Medulla oblongata (tissue), 1 donor: ENCODE data around the gene SCP2.
A peak's percentile ranks its signal among the peaks of the same experiment; 100 is the strongest.
"Not testable (repeated sequence)": the region's sequence is repeated elsewhere in the genome, so short reads cannot be mapped to it uniquely, and the experiment has no call there.

Source experiments
- DNase-seq: peaks from one replicate; pipeline ENCODE4 v3.0.0-alpha.2; 2015; ENCODE audit errors: extremely low spot score

SCP2 gene

DNA sequence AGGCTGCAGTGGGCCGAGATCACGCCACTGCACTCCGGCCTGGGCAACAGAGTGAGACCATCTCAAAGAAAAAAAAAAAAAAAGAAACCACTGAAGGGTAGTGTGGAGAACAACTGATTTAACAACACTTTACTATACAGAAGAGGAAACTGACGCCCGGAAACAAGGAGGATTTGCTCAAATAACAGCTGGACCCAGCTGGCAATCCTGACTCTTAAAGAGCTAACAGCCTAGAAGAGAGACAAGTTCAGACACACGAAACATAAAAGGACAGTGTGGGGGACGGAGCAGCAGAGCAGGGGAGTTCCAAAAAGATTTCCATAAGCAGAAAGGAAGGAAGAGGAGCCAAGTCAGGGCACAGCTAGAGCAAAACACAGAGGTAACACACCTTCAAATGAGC lies 9.9 kb upstream of the SCP2 start:
- DNase-seq = no peak

DNA sequence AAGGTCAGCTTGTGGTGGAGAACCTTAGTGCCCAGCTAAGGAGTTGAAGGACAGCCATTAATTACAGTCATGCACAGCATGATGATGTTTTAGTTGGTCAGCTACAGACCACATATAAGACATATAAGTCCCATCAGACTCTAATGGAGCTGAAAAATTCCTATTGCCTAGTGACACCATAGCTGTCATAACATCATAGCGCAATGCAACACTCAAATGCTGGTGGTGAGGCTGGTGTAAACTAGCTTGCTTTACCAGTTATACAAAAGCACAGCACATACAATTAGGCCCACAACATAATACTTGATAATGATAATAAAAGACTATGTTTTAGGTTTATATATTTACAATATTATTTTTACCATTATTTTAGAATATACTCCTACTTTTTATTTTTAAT lies 9.5 kb upstream of the SCP2 start:
- no peak for DNase-seq

DNA sequence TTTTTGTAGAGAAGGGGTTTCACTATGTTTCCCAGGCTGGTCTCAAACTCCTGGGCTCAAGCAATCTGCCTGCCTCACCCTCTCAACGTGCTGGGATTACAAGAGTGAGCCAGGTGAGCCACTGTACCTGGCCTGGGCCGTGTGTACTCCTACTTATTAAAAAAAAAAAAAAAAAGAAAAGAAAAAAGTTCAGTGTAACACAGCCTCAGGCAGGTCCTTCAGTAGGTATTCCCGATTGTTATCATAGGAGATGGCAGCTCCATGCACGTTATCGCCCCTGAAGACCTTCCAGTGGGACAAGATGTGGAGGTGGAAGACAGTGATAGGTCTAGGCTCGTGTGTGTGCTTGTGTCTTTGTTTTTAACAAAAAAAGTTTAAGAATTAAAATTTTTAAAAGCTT lies 8.9 kb upstream of the SCP2 start:
- no peak for DNase-seq

DNA sequence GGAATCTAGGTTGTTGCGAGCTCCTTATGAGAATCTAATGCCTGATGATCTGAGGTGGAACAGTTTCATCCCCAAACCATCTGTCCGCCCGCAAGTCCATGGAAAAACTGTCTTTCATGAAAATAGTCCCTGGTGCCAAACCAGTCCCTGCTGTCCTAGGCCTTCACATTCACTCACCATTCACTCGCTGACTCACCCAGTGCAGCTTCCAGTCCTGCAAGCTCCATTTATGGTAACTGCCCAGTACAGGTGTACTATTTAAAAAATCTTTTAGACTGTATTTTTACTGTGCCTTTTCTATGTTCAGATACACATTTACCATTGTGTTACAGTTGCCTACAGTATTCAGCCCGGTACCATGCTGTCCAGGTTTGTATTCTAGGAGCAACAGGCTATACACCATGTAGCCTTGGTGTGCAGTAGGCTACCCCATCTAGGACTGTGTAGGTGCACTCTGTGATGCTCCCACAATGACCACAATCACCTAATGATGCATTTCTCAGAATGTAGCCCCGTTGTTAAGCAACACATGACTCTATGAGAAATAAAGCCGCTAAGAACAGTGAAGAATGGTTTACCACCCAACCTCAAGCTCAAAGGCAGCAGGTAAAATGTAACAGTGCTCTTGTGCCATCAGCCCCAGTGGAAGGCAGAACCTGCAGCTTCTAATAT lies 7.9 kb upstream of the SCP2 start:
- no peak for DNase-seq

DNA sequence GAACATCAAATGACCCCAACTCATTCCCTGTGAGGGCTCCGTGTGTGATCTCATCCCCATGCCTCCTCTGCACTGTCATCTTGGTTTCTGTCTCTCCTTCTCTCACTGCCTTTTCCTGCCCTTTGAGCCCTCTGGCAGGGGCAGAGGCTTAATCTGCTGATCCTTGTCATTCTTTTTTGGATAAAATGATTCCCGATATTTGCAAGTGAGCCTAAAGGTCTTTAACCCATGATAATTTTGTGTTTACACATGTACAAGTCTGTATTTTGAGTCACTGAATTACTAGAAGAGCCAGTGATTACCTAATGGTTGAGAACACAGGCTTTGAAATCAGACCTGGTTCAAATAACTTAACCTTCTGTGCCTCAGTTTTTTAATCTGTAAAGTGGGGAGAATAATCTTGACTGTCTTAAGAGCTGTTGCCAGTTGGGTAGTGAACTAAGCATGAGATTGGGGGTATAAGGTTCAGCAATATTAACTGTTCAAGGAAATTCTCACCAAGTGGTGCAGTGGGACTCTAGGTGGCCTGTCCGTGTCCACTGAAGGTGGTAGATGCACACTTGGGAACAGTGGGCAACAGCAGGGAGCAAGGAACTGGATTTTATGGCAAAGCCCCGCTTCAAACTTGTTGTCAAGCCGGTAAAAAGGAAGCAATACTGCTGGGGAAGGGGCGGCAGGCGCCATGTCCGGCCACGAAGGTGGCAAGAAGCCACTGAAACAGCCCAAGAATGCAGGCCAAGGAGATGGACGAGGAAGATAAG lies 7.2 kb upstream of the SCP2 start:
- no peak for DNase-seq

DNA sequence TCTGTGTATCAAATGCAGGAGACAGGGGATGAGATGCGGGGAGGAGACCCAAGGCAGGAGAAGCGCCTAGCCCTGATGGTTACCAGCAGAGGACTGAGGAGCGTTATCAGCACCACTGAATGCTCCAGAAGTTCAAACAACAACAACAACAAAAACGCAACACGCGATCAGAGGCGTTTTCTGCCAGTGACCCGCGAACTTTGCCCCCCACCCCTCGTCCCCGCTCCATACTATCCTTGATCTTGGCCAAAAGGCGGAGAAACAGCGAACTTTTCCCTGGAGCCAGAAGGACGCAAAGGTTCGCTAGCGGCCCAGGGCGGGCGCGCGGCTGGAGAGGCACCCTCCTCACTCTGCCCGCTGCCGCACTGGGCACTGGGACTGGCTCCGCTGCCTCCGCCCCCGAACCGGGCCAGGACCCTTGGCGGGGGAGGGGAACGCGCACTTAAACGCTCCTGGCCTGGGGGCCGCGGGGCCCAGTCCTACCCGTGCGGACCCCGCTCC lies 6.2 kb upstream of the SCP2 start:
- peak; percentile 20 for DNase-seq

DNA sequence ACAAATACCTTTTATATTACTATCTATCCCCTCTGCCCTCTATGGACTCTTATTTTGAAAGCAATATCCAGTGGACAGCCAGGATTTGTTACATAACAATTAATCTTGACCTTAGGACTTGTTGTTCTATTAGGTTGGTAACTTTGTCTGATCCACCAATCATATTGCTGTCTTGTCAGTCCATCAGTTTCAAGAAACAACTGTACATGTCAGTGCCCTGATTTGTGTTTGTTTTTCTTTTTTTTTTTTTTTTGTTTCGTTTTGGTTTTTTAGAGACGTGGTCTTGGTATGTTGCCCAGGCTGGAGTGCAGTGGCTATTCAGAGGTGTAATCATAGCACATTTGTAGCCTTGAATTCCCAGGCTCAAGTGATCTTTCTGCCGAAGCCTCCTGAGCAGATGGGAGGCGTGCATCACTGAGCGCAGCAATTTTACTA lies 1.5 kb upstream of the SCP2 start:
- DNase-seq = peak; percentile 35

DNA sequence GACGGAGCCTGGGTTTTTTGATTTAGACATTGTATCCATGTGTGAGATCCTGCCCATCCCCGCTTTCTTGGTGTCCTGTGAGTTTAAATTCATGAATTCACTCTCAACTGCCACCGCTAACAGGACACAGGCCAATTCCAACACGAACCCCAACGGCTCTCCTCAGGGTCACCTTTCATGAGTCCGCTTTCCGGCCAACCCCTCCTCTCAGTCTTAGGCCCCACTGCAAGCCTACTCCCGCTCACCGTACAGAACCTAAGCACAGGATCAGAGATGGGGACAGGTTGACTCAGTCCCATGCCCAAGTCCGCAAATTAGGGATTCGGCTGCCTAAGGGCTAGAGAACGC lies 238 bp upstream of the SCP2 start:
- no peak for DNase-seq

DNA sequence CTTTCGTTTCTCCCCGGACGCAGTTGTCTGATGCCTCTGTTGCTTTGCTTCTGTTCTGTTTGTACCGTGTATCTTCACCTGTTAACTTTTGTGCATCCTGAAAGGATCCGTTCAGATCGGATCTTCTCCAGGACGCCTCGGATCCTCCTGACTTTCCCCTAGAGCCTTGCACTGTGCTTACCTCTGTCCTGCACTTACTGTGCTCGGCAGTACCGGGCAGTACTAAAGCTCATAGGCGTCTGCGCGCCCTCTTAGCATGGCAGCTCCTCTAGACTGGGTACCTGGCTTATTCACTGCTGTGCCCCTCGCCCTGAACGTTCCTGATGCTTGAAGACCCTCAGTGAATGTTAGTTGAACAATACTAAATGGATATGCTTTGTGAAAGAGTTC lies 934 bp downstream of the SCP2 start:
- peak; percentile 35 for DNase-seq

DNA sequence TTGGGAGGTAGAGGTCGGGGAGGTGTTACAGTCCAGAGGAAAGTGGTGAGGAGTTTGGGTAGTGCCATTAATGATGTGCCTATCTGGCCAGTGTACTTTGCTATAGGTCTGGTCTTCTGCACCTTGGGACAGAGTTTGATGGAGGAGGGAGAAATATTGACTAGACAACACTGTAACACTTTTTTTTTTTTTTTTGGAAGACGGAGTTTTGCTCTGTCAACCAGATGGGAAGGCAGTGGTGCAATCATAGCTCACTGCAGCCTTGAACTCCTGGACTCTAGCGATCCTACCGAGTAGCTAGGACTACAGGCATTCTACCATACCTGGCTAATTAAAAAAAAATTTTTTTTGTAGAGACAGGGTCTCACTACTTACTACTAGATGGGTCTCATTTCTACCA lies 1.9 kb downstream of the SCP2 start:
- no peak for DNase-seq

DNA sequence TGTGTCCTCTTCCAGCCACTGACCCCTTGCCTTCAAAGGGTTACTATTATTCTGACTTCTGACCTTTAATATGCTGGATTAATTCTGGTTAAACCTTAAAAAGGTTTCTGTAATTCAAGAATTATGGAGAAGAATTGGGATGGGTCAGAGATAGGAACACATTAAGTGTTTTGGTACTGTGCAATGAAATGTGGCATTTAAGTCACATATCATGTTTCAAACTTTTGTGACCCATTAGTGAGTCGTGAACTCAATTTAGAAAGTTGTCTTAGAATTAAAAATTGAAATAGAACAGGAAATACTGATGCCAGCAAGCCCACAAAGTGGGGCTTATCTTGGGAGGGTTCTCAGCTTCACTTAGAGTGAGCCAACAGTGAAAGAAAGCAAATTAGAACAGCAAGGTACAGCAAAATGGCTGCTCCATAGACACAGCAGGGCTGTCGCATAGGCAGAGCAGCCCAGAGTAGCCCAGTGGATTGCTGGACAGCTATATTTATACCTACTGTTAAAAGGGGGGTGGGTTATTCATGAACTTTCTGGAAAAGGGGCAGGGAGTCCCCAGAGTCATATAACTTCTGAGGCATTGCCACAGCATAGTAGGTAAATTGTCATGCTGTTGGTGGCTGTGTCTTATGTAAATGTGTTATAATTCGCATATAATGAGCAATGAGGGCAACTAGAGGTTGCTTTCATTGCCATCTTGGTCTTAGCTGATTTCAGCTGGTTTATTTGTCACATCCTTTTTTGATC lies 10.5 kb downstream of the SCP2 start:
- DNase-seq = no peak

DNA sequence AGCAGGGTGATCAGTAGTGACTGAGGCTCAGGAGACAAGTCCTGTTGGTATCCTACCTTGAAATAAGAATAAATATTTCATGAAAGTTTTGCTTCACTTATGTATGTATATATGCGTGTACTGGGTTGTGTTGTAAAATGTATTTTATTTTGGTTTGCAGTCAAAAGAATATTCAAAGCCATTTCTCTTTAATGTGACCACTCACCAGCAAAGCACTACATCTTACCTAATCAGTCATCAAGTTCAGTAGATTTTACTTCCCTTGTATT lies 11.0 kb downstream of the SCP2 start:
- DNase-seq = no peak

DNA sequence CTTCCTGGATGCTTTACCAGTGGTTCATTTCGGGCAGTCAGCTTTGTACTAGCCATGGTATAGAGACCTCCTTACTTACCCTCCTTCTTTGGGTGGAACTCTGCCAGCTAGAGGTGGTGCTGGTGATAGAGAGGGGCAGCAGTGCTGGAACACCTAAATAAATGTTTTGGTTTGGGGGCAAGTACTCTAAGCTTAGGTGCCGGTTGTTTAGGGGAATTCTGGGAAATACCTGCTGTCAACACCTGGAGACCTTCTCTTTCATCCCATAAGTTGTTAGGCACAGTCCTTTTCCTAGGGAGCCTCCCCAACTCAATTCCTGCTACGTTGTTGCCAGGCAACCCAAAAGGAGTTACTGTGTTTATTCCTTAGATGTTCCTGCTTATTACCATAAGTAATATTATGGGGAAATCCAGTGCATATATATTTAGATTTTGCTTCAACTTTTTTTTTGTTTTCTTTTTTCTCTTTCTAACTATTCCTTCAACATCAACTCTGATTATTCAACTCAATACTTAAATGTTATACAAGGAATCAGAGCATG lies 16.9 kb downstream of the SCP2 start:
- DNase-seq = no peak

DNA sequence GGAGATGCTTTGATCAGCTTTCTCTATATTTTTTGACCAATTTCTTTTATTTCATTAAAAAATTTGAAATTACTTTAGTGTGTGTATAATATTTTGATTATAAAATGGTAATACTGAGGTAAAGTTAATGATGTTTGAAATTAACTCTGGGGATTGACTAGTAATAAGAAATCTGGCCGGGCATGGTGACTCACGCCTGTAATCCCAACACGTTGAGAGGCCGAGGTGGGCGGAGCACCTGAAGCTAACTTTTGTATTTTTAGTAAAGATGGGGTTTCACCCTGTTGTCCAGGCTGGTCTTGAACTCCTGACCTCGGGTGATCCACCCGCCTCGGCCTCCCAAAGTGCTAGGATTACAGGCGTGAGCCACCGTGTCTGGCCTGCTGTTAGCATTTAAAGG lies 17.5 kb downstream of the SCP2 start:
- DNase-seq = no peak

DNA sequence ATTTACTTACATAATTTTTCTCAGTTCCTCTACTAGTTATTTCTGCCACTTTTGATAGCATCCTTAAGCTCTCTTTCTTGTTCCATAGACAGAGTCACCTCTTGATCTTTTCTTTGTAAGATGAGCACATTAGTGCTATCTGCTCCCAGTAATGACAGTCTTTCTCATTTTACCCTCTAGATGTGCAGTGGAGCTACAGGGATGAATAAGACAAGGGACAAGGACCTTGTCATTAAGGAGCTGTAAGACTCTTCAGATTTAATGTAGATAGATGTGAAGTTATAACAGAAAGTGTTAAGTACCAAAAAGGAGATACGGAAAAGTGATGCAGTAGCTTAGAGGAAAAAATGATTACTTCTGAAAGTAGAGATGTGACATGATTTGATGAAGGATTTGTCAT lies 20.4 kb downstream of the SCP2 start:
- DNase-seq = no peak

DNA sequence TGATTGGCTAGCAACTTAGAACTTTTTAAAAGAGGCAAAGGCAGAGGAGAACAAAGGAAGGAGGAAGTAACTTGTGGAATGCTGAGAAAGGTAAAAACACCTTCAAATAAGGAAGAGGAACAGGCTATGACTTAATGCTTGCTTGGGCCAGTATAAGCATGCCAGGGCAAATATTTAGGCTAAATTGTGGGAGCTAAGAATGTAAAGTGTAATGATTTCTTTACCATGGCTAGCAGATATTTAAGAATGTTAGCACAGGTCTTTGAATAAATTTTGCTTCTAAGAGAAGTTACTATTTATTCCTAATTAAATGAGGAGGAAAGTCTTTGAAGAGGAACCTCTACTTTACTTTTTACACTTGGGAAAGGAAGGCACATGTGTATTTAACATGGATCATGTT lies 22.5 kb downstream of the SCP2 start:
- DNase-seq = not testable (repeated sequence)

DNA sequence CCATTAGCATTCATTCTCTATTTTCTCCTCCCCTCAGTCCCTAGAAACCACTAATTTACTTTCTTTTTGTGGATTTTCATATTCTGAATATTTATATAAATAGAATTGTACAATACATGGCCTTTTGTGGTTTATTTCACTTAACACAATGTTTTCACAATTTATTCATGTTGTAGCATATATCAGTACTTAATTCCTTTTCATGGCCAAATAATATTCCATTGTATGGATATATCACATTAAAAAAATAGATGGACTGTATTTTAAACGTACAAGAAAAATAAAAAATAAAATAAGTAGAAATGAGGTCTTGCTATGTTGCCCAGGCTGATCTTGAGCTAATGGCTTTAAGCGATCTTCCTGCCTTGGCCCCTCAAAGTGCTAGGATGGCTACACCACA lies 25.0 kb downstream of the SCP2 start:
- no peak for DNase-seq

DNA sequence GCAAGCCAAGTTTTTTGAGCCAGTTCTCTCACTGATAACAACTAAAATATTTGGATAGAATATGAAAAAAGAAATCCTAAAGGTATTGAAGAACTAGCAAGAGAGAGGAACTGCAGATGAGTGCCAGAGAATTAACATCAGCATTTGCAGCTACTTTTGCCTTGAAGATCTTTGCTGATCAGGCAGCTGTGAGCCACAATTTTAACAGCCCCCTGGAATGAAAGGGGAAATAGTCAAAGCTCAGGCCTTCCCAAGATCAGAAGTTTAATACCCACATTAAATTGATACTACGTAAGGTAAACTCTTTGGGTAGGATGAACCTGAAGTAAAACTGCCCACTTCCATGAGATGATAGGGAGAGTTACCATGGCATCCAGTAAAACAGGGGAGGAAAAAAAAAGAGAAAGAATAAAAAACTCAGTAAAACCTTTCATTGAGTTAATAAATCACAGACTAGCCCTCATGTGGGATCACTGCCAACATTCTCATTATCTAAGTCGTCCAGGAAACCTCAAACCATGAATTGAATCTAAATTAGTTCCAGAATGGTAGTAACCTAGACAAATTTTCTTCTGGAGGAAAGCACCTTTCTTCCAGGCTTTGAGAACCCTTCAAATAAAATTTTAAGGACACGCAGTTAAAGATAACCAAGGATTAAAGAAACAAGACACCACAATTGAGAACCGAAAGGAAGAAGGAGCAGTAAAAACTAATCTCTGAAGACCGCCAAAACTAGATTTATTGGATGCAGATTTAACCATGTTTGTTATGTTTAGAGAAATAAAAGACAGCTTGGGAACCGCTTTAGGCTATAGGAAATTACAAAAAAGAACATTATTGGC lies 28.3 kb downstream of the SCP2 start:
- peak; percentile 64 for DNase-seq

DNA sequence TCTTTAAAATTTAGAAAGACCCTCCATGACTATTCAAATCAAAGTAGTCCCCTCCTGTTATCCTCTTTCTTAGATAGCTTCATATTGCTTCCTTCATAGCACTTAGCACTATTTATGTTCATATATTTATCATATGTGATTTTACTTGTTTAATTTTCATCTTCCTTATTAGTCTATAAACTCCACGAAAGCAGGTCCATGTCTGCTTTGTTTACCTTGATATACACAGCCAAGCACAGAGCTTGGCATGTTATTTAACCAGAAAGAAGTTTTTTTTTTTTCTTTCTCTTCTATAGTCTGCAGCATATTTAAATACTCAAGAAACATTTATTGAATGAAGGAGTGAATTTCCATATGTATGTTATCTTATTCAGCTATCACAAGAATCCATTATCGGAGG lies 36.0 kb downstream of the SCP2 start:
- DNase-seq = no peak

DNA sequence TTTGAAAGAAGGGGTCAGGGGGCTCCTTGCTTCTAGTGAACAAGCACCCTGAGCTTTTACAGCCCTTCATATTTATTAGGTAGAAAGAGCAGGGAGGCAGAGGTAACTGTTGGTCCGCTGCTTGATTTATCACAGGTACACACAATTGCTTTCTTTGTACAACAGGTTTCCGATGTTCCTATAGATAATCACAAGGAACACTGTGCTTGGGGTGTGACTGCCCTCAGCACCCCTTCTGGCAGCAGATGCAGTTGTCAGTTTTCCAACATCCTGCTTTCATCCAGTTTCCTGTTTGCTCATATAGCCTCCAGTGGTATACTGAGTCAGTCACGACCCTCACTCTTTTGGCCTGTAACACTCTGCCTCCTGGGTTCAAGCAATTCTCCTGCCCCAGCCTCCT lies 40.6 kb downstream of the SCP2 start:
- DNase-seq = no peak

DNA sequence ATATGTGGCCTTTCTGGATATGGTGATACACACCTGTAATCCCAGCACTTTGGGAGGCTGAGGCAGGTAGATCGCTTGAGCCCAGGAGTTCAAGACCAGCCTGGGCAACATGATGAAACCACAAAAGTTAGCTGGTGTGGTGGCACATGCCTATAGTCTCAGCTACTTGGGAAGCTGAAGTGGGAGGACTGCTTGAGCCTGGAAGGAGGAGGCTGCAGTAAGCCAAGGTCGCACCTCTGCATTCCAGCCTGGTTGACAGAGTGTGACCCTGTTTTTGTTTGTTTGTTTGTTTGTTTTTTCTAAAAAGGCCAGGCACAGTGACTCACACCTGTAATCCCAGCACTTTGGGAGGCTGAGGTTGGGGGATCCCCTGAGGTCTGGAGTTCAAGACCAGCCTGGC lies 42.2 kb downstream of the SCP2 start:
- not testable (repeated sequence) for DNase-seq

DNA sequence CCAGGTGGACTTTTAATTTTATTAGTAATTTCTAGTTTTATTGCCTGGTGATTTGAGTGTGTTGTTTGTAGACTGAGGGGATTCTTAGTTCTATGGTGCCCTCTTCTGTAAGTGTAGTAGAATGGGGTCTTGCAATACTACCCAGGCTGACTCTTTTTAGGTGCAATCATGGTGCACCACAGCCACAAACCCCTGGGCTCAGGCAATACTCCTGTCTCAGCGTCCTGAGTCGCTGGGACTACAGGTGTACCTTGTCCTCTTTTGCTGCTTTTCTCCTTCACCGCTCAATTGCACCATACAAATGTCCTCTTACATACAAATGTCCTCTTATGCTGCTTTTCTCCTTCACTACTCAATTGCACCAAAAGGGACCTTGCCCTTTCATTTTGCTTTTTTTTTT lies 43.1 kb downstream of the SCP2 start:
- DNase-seq = peak; percentile 7
